HEK293T (cell line): ENCODE data around the gene OTUB2.

Source experiments
- CTBP1 ChIP-seq: fragments of 450-650 bp; IDR thresholded peaks from 2 replicates; pipeline ENCODE4 v1.6.1; 2016; ENCODE audit warnings: borderline replicate concordance
- L3MBTL2 ChIP-seq: fragments of 450-650 bp; conservative IDR thresholded peaks from 2 replicates; pipeline ENCODE4 v1.6.1; 2016; ENCODE audit warnings: mild to moderate bottlenecking
- SP1 ChIP-seq: fragments of 450-650 bp; IDR thresholded peaks from 2 replicates; pipeline ENCODE4 v1.6.1; 2017
- SUZ12 ChIP-seq: fragments of 450-650 bp; IDR thresholded peaks from 2 replicates; pipeline ENCODE4 v1.6.1; 2016; ENCODE audit warnings: mild to moderate bottlenecking

GRCh38 chr14:94054401-94054800 is 28.3 kb downstream of the OTUB2 start:
- TF ChIP-seq L3MBTL2: no peak
- TF ChIP-seq CTBP1: no peak
- no peak for TF ChIP-seq SUZ12
- no peak for TF ChIP-seq SP1
